Airway epithelial cell (primary cell): ENCODE data around the gene EPB41. TPM values are rescaled to one million over a fixed set of nuclear protein-coding genes. Genes with fewer than 3 reads are reported as not detected.

Experiments
- total RNA-seq: library from RNA; depleted of rRNA; stranded (reverse); fragments of >200 nt; gene quantifications from 2 replicates; pipeline ENCODE4 v1.2.3, GENCODE V29; 2015

The EPB41 gene
- total RNA-seq, result 26.1 and 26.5 TPM in 2 replicates

DNA sequence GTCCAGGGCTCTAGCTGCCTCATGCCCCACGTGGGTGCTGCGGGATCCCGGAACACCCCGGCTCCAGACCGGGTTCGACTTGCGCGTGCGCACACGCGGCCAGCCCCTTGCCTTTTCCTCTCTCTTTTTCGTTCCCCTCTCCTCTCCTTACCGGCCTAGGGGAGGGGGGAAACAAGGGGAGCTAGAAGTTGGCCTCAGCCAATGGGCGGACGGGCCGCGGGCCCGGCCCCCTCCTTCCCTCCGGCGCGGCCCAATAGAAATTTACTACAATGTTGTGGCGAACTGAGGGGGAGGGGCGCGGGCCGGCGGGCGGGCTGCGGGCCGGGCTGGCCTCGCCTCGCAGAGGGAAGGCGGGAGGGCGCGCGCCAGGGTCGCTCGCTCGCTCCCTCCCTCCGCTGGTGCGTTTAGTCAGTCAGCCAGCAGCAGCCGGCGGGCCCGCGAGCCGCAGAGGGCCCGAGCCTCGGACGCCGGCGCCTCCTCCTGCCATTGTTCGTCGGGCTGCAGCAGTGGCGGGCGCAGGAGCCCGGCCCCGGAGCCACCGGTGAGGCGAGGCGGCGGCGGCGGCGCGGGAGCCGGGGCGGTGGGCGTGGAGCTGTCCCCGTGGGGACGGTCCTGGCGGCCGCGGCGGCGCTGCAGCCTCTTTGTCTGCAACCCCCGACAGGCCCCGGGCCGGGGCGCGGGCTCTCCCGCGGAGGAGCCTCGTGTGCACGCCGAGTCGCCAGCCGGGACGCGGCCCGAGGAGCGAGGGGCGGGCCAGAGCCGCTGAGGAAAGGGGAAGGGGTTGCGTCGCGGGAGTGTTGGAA, at the start of gene EPB41:
Gene EPB41, plus strand, starts transcription at position 342 of the 803 bp plus-strand sequence. CDS start 72,869 bp downstream, outside the sequence.

DNA sequence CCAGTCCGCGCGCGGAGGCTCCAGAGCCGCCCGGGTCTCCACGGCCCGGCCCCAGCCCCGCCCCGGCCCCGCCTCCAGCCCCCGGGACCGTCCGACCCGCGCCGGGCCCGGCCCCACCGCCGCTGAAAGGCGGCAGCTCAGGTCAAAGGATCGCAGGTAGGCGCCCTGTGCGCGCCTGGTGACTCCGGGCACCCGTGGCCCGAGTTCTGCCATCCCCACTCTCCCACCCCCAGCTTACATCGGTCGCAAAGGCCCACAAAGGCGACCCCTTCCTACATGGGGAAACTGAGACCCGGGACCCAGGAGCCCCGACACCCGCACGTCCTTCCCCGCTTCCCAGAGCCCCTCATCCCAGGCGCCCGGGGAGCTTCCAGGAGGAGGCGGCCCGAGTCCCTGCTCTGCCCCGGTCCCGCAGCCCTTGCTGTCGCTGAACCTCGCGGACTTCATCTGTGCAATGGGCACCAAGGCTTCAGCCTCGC, 209.6 kb downstream of the EPB41 start, which contains the start of gene TMEM200B:
Gene TMEM200B, minus strand, starts transcription at position 17 of the 479 bp plus-strand sequence. CDS start 2,075 bp downstream, outside the sequence.

Other genes starting within 250 kb of the EPB41 start
- gene GMEB1, start 245.8 kb upstream of the EPB41 start, total RNA-seq, result 6.4 and 9.5 TPM in 2 replicates
- gene YTHDF2, start 177.6 kb upstream of the EPB41 start, total RNA-seq, result 41.4 and 60.4 TPM in 2 replicates
- not detected in 2 replicates for gene OPRD1, start 102.4 kb upstream of the EPB41 start, total RNA-seq
- 0.63 and 1.5 TPM in 2 replicates for gene TMEM200B, start 209.3 kb downstream of the EPB41 start, total RNA-seq